Measurements from ENCODE around the gene CMPK1.
"Not testable (repeated sequence)": the region's sequence is repeated elsewhere in the genome, so short reads cannot be mapped to it uniquely, and the experiment has no call there.

The CMPK1 gene

DNA sequence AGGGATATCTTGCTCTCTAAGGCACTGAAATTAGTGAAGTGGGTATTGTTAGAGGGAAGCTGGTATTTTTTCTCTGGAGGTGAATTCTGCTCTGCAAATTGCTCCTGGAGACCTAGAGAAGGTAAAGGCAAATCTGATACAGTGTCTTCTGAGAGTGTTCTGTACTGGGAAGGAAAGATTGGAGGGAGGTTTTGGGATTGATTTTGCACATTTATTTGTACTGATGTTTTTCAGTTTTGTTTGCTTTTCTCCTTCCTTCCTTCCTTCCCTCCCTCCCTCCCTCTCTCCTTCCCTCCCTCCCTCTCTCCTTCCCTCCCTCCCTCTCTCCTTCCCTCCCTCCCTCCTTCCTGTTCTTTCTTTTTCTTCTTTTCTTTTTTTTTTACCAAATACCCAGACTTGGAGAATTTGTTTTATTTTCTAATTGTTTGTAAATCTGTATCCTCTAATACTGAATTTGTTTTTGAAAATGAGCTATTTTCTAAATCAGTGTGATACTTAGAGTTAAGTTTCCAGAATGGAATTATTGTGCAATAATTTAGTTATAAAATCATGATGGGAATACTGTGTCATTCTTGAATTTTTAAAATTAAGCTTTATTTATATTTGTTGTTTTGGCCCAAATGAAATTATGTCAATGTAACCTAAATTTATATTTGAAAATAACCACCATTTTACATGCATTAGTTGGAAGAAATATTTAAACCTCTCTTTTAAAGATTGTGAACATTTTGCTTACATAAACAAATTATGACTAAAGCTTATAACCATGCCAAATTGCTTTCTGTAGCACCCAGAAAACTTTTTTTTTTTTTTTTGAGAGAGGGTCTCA is 4.9 kb downstream of the CMPK1 start:
- no peak for DNase-seq

GRCh38 chr1:47340227-47340626 is 6.6 kb downstream of the CMPK1 start:
- DNase-seq, result no peak

DNA sequence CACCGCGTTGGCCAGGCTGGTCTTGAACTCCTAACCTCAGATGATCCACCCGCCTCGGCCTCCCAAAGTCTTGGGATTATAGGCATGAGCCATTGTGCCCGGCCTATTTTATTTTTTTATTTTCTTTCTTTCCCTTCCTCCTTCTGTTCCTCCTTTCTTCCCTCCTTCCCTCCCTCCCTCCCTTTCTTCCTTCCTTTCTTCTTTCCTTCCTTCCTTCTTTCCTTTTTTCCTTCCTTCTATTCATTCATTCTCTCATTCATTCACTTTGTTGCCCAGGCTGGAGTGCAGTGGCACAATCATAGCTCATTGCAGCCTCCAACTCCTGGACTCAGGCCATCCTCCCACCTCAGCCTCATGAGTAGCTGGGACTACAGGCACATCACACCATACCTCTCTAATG is 13.4 kb downstream of the CMPK1 start:
- not testable (repeated sequence) for DNase-seq

- DNase-seq, result no peak
These were observed 14.1 kb downstream of the CMPK1 start for GRCh38 chr1:47347735-47348134.

GRCh38 chr1:47348246-47348645 is 14.7 kb downstream of the CMPK1 start:
- DNase-seq, result no peak

DNA sequence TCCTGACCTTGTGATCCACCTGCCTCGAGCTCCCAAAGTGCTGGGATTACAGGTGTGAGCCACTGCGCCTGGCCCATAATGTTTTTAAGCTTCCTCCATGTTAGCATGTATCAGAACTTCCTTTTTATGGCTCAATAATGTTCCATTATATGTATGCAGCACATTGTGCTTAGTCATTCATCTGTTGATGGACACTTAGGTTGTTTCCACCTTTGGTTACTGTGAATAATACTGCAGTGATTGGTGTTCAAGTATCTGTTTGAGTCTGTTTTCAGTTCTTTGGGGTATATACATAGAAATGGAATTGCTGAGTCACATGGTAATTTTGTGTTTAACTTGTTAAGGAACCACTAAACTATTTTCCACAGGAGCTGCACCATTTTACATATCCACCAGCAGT is 17.7 kb downstream of the CMPK1 start:
- DNase-seq, result peak; percentile 7

GRCh38 chr1:47361380-47361779 is 27.8 kb downstream of the CMPK1 start:
- no peak for DNase-seq

- no peak for DNase-seq
These were observed 29.2 kb downstream of the CMPK1 start for GRCh38 chr1:47362828-47363227.

DNA sequence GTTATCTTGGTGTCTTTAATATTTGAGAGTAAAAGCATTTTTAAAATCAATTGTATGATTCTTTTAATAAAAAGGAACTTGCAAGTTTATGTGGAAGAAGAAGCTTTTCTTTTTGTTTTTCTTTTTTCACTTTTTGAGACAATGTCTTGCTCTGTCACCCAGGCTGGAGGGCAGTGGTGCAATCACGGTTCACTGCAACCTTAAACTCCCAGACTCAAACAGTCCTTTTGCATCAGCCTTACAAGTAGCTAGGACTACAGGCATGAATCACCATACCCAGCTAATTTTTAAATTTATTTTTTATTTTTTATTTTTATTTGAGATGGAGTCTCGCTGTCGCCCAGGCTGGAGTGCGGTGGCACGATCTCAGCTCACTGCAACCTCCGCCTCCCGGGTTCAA is 34.1 kb downstream of the CMPK1 start:
- DNase-seq, result no peak

- no peak for DNase-seq
These were observed 37.5 kb downstream of the CMPK1 start for GRCh38 chr1:47371016-47371517.

- DNase-seq, result no peak
These were observed 40.9 kb downstream of the CMPK1 start for GRCh38 chr1:47374501-47374900.

GRCh38 chr1:47378147-47378546 is 44.6 kb downstream of the CMPK1 start:
- no peak for DNase-seq

DNA sequence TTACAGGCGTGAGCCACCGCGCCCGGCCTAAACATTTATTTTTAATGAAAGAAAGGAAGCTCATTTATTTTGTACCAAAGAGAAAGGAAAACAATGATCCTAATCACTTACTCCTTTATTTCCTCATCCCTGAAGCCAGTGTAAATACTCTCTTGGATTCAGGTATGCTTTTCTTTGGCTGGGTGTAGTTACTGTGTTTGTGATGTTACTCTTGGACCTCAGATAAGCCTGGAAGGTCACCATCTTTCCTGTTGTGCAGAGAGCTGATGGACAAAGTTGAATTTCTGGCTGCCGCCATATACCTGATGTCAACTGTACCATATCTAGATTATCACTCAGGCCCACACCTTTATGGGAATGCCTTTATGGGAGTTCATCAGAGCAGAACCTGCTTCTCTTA is 47.1 kb downstream of the CMPK1 start:
- no peak for DNase-seq

GRCh38 chr1:47382399-47382983 is 48.9 kb downstream of the CMPK1 start:
- DNase-seq, result no peak

- no peak for DNase-seq
These were observed 50.5 kb downstream of the CMPK1 start for GRCh38 chr1:47384083-47384482.

DNA sequence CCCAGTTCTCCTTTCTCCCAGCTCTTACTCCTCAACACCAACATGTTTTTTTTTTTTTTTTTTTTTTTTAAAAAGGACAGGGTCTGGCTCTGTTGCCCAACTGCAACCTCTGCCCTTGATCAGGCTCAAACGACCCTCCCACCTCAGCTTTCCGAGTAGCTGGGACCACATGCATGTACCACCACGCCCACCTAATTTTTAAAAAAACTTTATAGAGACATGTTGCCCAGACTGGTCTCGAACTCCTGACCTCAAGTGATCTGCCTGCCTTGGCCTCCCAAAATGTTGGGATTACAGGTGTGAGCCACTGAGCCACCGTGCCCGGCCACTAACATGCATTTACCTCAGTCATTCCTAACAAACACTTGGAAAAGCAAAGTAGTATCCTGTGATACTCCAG is 51.4 kb downstream of the CMPK1 start:
- DNase-seq, result no peak

- no peak for DNase-seq
These were observed 52.7 kb downstream of the CMPK1 start for GRCh38 chr1:47386268-47386667.

- no peak for DNase-seq
These were observed 54.7 kb downstream of the CMPK1 start for GRCh38 chr1:47388030-47388890.

DNA sequence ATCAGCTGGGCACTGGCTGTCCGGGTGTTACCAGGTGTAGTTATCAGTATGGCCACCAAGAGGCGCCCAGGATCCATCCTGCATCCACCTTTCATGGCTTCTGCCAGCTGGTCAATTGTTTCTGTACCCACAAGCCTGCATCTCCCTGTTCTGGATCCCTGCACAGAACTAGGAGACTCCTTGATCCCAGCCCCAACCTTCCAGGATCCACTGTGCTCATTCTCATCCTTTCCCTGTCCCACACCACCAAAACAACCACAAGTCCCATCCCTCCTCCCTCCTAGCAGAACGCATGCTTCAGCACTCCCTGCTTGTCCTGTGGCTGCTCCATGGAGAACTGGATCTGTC is 55.3 kb downstream of the CMPK1 start:
- peak; percentile 52 for DNase-seq

- DNase-seq, result no peak
These were observed 56.1 kb downstream of the CMPK1 start for GRCh38 chr1:47389731-47390130.

DNA sequence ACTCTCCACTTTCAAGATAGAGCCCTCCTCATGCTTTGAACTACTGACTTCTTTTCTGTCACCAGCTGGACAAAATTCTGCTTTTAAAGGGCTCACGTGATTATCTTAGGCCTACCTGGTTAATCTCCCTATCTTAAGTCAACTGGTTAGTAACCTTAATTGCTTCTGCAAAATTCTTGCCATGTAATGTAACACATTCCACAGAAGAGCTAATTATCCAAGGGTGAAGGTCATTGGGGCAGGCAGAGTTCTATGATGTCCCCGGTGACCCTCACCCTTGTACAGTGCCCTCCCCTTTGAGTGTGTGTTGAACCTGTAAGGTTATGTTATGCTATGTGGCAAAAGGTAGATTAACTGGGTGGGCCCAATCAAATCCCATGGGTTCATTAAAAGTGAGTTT is 57.3 kb downstream of the CMPK1 start:
- DNase-seq, result no peak

- no peak for DNase-seq
These were observed 59.6 kb downstream of the CMPK1 start for GRCh38 chr1:47393141-47393540.

GRCh38 chr1:47395433-47395832 is 61.8 kb downstream of the CMPK1 start:
- DNase-seq, result no peak

Data from inflammatory macrophage treated with lipopolysaccharide for 4 hours (primary cell).